Aorta (tissue), 5 donors: ENCODE measurements around the gene EPN2. TPM values are rescaled to one million over a fixed set of nuclear protein-coding genes. Genes with fewer than 3 reads are reported as not detected.

ENCODE experiments used
- ATAC-seq: fragments of 200-7000 bp; cut with Tn5 transposase; one replicate; pipeline ENCODE4 v1.9.1; 2022; ENCODE audit warnings: moderate library complexity; ENCODE audit not compliant: low FRiP score
- DNase-seq, 2 donors: peaks; one replicate each; pipeline ENCODE4 v3.0.0-alpha.2; 2020
- H3K27ac ChIP-seq, 2 donors: one replicate each; pipeline ENCODE4 v1.5.1; 2013; ENCODE audit warnings: low read length in 2 of 2, mild to moderate bottlenecking in 2 of 2, moderate library complexity in 2 of 2, control low read depth in 1 of 2, inconsistent platforms in 1 of 2, low read depth in 1 of 2
- H3K27me3 ChIP-seq, 2 donors: one replicate each; pipeline ENCODE4 v1.6.1; 2013; ENCODE audit warnings: control low read depth in 1 of 2, low read length in 1 of 2, mild to moderate bottlenecking in 1 of 2, moderate library complexity in 1 of 2; ENCODE audit not compliant: insufficient read depth in 2 of 2, control insufficient read depth in 1 of 2
- H3K36me3 ChIP-seq, 2 donors: one replicate each; pipeline ENCODE4 v1.6.1; 2013; ENCODE audit warnings: control low read depth in 1 of 2, low read length in 1 of 2, mild to moderate bottlenecking in 1 of 2; ENCODE audit not compliant: insufficient read depth in 2 of 2, control insufficient read depth in 1 of 2
- H3K4me1 ChIP-seq, 2 donors: one replicate each; pipeline ENCODE4 v1.6.1; 2013; ENCODE audit warnings: low read length in 2 of 2, control low read depth in 1 of 2, mild to moderate bottlenecking in 1 of 2, moderate library complexity in 1 of 2; ENCODE audit not compliant: insufficient read depth in 2 of 2, control insufficient read depth in 1 of 2
- H3K4me3 ChIP-seq, 2 donors: one replicate each; pipeline ENCODE4 v1.5.1; 2013; ENCODE audit warnings: low read length in 2 of 2, control low read depth in 1 of 2, mild to moderate bottlenecking in 1 of 2
- H3K9me3 ChIP-seq: one replicate; pipeline ENCODE4 v1.6.1; 2013; ENCODE audit warnings: mild to moderate bottlenecking, low read length; ENCODE audit not compliant: control insufficient read depth
- WGBS, 2 donors: extraction: QIAGEN DNeasy Blood & Tissue Kit; methylation state at CpG; one replicate each; pipeline ENCODE4 v1.1.7; 2013; 5-methylcytosine and 5-hydroxymethylcytosine counted together
- intact Hi-C, 2 donors: fragments of 100-400 bp; cut with DNase I; formaldehyde crosslinking; loops; one replicate each; pipeline versions ENCODE4 v1.14.2 to v1.15.0; 2022
- polyA plus RNA-seq, 2 donors: library from polyadenylated mRNA; stranded (reverse); fragments of 200-250 nt; gene quantifications; one replicate each; pipeline ENCODE4 v1.2.3, GENCODE V29; 2013
- total RNA-seq, 2 donors: library from RNA; stranded (reverse); fragmentation: NEBNext Ultra II Directional; extraction: Animal tissue kit (Norgen Biotek cat#: 25700); gene quantifications; one replicate each; pipeline ENCODE4 v1.2.1, GENCODE V29; 2021
- donor health status: healthy with polysubstance abuse.
- donor health status: Bipolar disorder and iron deficiency.
- donor health status: DM: no; HTN: no; CAD: no.
- donor health status: DM: no; HTN: no; CAD: no.
- donor health status: DM: yes; HTN: yes; CAD: no.

Gene EPN2
- total and polyA plus RNA-seq, 4 donors = 8.6 to 67.7 (median 40.1) TPM

GRCh38 chr17:19331134-19331533 is 94.0 kb downstream of the EPN2 start:
- no peaks in the 10 kb centered on the region for H3K36me3 ChIP-seq
- DNase-seq = no peak

GRCh38 chr17:19331543-19332245 is 94.5 kb downstream of the EPN2 start:
- H3K4me3 ChIP-seq = no peak overlapping the region
- no peaks in the 10 kb centered on the region for H3K36me3 ChIP-seq
- intact Hi-C loops = no loop called here
- H3K4me1 ChIP-seq = no peaks in the 10 kb centered on the region
- 91 to 92% methylated on average over 13 of the region's 13 CpGs for WGBS, 2 donors
- no peaks in the 10 kb centered on the region for H3K9me3 ChIP-seq
- ATAC-seq (no peak), DNase-seq (no peak)
- H3K27me3 ChIP-seq = no peaks in the 10 kb centered on the region
- H3K27ac ChIP-seq = no peak overlapping the region

More at GRCh38 chr17:19331134-19331533, 94.0 kb downstream of the EPN2 start:
- Histone ChIP-seq H3K9me3 (no peaks in the 10 kb centered on the region), H3K4me1 (no peaks in the 10 kb centered on the region), H3K27ac (no peak overlapping the region), H3K27me3 (no peaks in the 10 kb centered on the region), H3K4me3 (no peak overlapping the region)
- intact Hi-C loops = no loop called here
- no peak for ATAC-seq
- 54% methylated on average over 4 of the region's 4 CpGs for WGBS, 2 donors

- intact Hi-C loops = no loop called here
- Histone ChIP-seq H3K4me1 (no peaks in the 10 kb centered on the region), H3K27me3 (no peaks in the 10 kb centered on the region), H3K4me3 (no peak overlapping the region), H3K9me3 (no peaks in the 10 kb centered on the region), H3K36me3 (no peaks in the 10 kb centered on the region), H3K27ac (no peak overlapping the region)
- DNase-seq = no peak
- 77 to 80% methylated on average over 6 of the region's 6 CpGs for WGBS, 2 donors
- no peak for ATAC-seq
These were observed 95.4 kb downstream of the EPN2 start for GRCh38 chr17:19332371-19333131.

GRCh38 chr17:19333132-19333440 is 95.9 kb downstream of the EPN2 start:
- intact Hi-C loops = no loop called here
- Histone ChIP-seq H3K4me3 (no peak overlapping the region), H3K27ac (no peak overlapping the region), H3K27me3 (no peaks in the 10 kb centered on the region), H3K9me3 (no peaks in the 10 kb centered on the region), H3K4me1 (no peaks in the 10 kb centered on the region), H3K36me3 (no peaks in the 10 kb centered on the region)
- ATAC-seq (no peak), DNase-seq (no peak)
- WGBS, 2 donors = 93 to 96% methylated on average over 1 of the region's 1 CpG

GRCh38 chr17:19333736-19334290 is 96.6 kb downstream of the EPN2 start:
- Histone ChIP-seq H3K9me3 (no peaks in the 10 kb centered on the region), H3K4me3 (no peak overlapping the region), H3K27me3 (no peaks in the 10 kb centered on the region), H3K4me1 (no peaks in the 10 kb centered on the region), H3K27ac (no peak overlapping the region), H3K36me3 (no peaks in the 10 kb centered on the region)
- no peak for ATAC-seq
- intact Hi-C loops = no loop called here
- no peak for DNase-seq
- WGBS, 2 donors = 85 to 88% methylated on average over 12 of the region's 12 CpGs

- 84 to 89% methylated on average over 6 of the region's 6 CpGs for WGBS, 2 donors
- H3K36me3 ChIP-seq = no peaks in the 10 kb centered on the region
- no peak for ATAC-seq
- H3K4me1 ChIP-seq = no peaks in the 10 kb centered on the region
- intact Hi-C loops = no loop called here
- DNase-seq = no peak
- H3K27ac ChIP-seq = no peak overlapping the region
- no peak overlapping the region for H3K4me3 ChIP-seq
- no peaks in the 10 kb centered on the region for H3K27me3 ChIP-seq
- H3K9me3 ChIP-seq = no peaks in the 10 kb centered on the region
These were observed 97.2 kb downstream of the EPN2 start for GRCh38 chr17:19334331-19334730.

GRCh38 chr17:19335951-19336631 is 98.9 kb downstream of the EPN2 start:
- no peaks in the 10 kb centered on the region for H3K36me3 ChIP-seq
- DNase-seq (peak in 1 of 2 donors; percentile 64), ATAC-seq (no peak)
- no peak overlapping the region for H3K4me3 ChIP-seq
- H3K27ac ChIP-seq = no peak overlapping the region
- no peaks in the 10 kb centered on the region for H3K4me1 ChIP-seq
- intact Hi-C loops = no loop called here
- no peaks in the 10 kb centered on the region for H3K9me3 ChIP-seq
- 82 to 83% methylated on average over 18 of the region's 18 CpGs for WGBS, 2 donors
- H3K27me3 ChIP-seq = no peaks in the 10 kb centered on the region

GRCh38 chr17:19336938-19337711 is 100.0 kb downstream of the EPN2 start:
- H3K9me3 ChIP-seq = no peaks in the 10 kb centered on the region
- peak in 1 of 2 donors; percentile 61 for DNase-seq
- H3K27me3 ChIP-seq = no peaks in the 10 kb centered on the region
- no peak overlapping the region for H3K27ac ChIP-seq
- H3K4me1 ChIP-seq = no peaks in the 10 kb centered on the region
- intact Hi-C loops = no loop called here
- 71 to 79% methylated on average over 20 to 21 of the region's 21 CpGs for WGBS, 2 donors
- no peak for ATAC-seq
- H3K4me3 ChIP-seq = no peak overlapping the region
- no peaks in the 10 kb centered on the region for H3K36me3 ChIP-seq
